IMR-90 (cell line): ENCODE results near the gene TMEM204. TPM values are rescaled to one million over a fixed set of nuclear protein-coding genes. Genes with fewer than 3 reads are reported as not detected.

Source experiments
- ATAC-seq: fragments of 200-7000 bp; cut with Tn5 transposase; 2 replicates; pipeline ENCODE4 v1.9.1; 2020; ENCODE audit warnings: low read depth, mild to moderate bottlenecking, moderate library complexity
- BruUV-seq: library from RNA; stranded (reverse); fragments of 400-500 nt; replicated peaks from 2 replicates; lab custom pipeline; 2021; lab: Mats Ljungman, UMichigan
- CTCF ChIA-PET: fragments of 300-600 bp; formaldehyde crosslinking; extraction: SDS; loops from one replicate; lab custom pipeline; 2021; ENCODE audit warnings: antibody characterized with exemption; lab: Yijun Ruan, JAX
- POLR2A ChIA-PET: fragments of 300-600 bp; sonication (Branson Sonifier 250); formaldehyde crosslinking; loops from one replicate; lab custom pipeline; 2022; ENCODE audit warnings: antibody characterized with exemption; ENCODE audit not compliant: unreplicated experiment; lab: Charles Lee
- DNase-seq: peaks from one replicate; pipeline ENCODE4 v3.0.0; 2013
- H2AFZ ChIP-seq: replicated peaks from 2 replicates; pipeline ENCODE3; 2013; ENCODE audit warnings: low read length, mild to moderate bottlenecking; ENCODE audit not compliant: poor library complexity
- H2AK5ac ChIP-seq: 2 replicates; pipeline ENCODE4 v1.6.1; 2013; ENCODE audit warnings: low read depth, low read length, inconsistent platforms
- H2AK9ac ChIP-seq: replicated peaks from 2 replicates; pipeline ENCODE3; 2013; ENCODE audit warnings: mild to moderate bottlenecking, low read depth, low read length, moderate library complexity; ENCODE audit not compliant: poor library complexity
- H2BK120ac ChIP-seq: 2 replicates; pipeline ENCODE4 v1.6.1; 2013; ENCODE audit warnings: low read depth, low read length, inconsistent platforms
- H2BK15ac ChIP-seq: 3 replicates; pipeline ENCODE4 v1.6.1; 2013; ENCODE audit warnings: low read depth, low read length, inconsistent platforms
- H2BK20ac ChIP-seq: 2 replicates; pipeline ENCODE4 v1.6.1; 2013; ENCODE audit warnings: low read depth, mild to moderate bottlenecking, inconsistent platforms, low read length, moderate library complexity
- H2BK5ac ChIP-seq: 2 replicates; pipeline ENCODE4 v1.6.1; 2013; ENCODE audit warnings: mild to moderate bottlenecking, low read depth, low read length, inconsistent platforms; ENCODE audit not compliant: poor library complexity, severe bottlenecking
- H3K14ac ChIP-seq: replicated peaks from 2 replicates; pipeline ENCODE4 v1.6.1; 2013; ENCODE audit warnings: low read depth, low read length, inconsistent platforms
- H3K18ac ChIP-seq: 2 replicates; pipeline ENCODE4 v1.6.1; 2013; ENCODE audit warnings: low read depth, low read length, control low read depth
- H3K23ac ChIP-seq: 2 replicates; pipeline ENCODE4 v1.6.1; 2013; ENCODE audit warnings: low read depth, low read length, inconsistent platforms
- H3K27ac ChIP-seq: 2 replicates; pipeline ENCODE4 v1.5.1; 2013; ENCODE audit warnings: mild to moderate bottlenecking, control low read depth, low read length; ENCODE audit not compliant: insufficient read depth
- H3K27me3 ChIP-seq: 2 replicates; pipeline ENCODE4 v1.6.1; 2013; ENCODE audit warnings: low read length; ENCODE audit not compliant: control insufficient read depth, insufficient read depth
- H3K36me3 ChIP-seq: 2 replicates; pipeline ENCODE4 v1.6.1; 2013; ENCODE audit warnings: low read length, mixed read lengths; ENCODE audit not compliant: control insufficient read depth, insufficient read depth
- H3K4ac ChIP-seq: 2 replicates; pipeline ENCODE4 v1.6.1; 2013; ENCODE audit warnings: low read depth, low read length, inconsistent platforms
- H3K4me1 ChIP-seq: 2 replicates; pipeline ENCODE4 v1.6.1; 2013; ENCODE audit warnings: low read length, mixed read lengths; ENCODE audit not compliant: control insufficient read depth, insufficient read depth
- H3K4me2 ChIP-seq: 2 replicates; pipeline ENCODE4 v1.6.1; 2013; ENCODE audit warnings: low read depth, mild to moderate bottlenecking, control low read depth, low read length, moderate library complexity
- H3K4me3 ChIP-seq: 2 replicates; pipeline ENCODE4 v1.5.1; 2013; ENCODE audit warnings: low read depth, mild to moderate bottlenecking, control low read depth, low read length, moderate library complexity; ENCODE audit not compliant: insufficient read depth
- H3K56ac ChIP-seq: 2 replicates; pipeline ENCODE4 v1.6.1; 2013; ENCODE audit warnings: low read length, inconsistent platforms; ENCODE audit not compliant: insufficient read depth; ENCODE audit errors: extremely low read depth
- H3K79me1 ChIP-seq, 2 experiments: 2 replicates each; pipeline ENCODE4 v1.6.1; 2013; ENCODE audit warnings: low read length in 2 of 2, inconsistent platforms in 1 of 2, low read depth in 1 of 2
- H3K9ac ChIP-seq: 2 replicates; pipeline ENCODE4 v1.6.1; 2013; ENCODE audit warnings: low read depth, low read length, control low read depth
- H3K9me1 ChIP-seq: 2 replicates; pipeline ENCODE4 v1.6.1; 2013; ENCODE audit warnings: low read length, inconsistent platforms; ENCODE audit not compliant: insufficient read depth
- H3K9me3 ChIP-seq: 2 replicates; pipeline ENCODE4 v1.6.1; 2013; ENCODE audit warnings: low read length; ENCODE audit not compliant: control insufficient read depth, insufficient read depth
- H4K20me1 ChIP-seq: 2 replicates; pipeline ENCODE4 v1.6.1; 2013; ENCODE audit warnings: low read length, inconsistent platforms; ENCODE audit not compliant: insufficient read depth
- H4K5ac ChIP-seq: 2 replicates; pipeline ENCODE4 v1.6.1; 2013; ENCODE audit warnings: mild to moderate bottlenecking, low read depth, low read length, control low read depth
- H4K8ac ChIP-seq, 2 experiments: 2 replicates each; pipeline ENCODE4 v1.6.1; 2013; ENCODE audit warnings: low read depth in 2 of 2, low read length in 2 of 2, control low read depth in 1 of 2, inconsistent platforms in 1 of 2
- H4K91ac ChIP-seq: 2 replicates; pipeline ENCODE4 v1.6.1; 2013; ENCODE audit warnings: low read depth, low read length, inconsistent platforms; ENCODE audit not compliant: insufficient read depth
- CEBPB ChIP-seq: IDR thresholded peaks from 2 replicates; pipeline ENCODE4 v1.6.1; 2012; ENCODE audit warnings: low read depth, low read length, improper control_type of control experiment
- MAFK ChIP-seq: IDR thresholded peaks from 2 replicates; pipeline ENCODE4 v1.6.1; 2012; ENCODE audit warnings: low read depth, low read length, improper control_type of control experiment
- MAZ ChIP-seq: IDR thresholded peaks from 2 replicates; pipeline ENCODE4 v1.6.1; 2012; ENCODE audit warnings: low read depth, mild to moderate bottlenecking, low read length, improper control_type of control experiment, moderate library complexity, borderline replicate concordance
- MXI1 ChIP-seq: IDR thresholded peaks from 2 replicates; pipeline ENCODE4 v1.6.1; 2012; ENCODE audit warnings: low read depth, mild to moderate bottlenecking, low read length, moderate library complexity, borderline replicate concordance
- NFE2L2 ChIP-seq: fragments of 150-350 bp; IDR thresholded peaks from 2 replicates; pipeline ENCODE4 v1.6.1; 2016; ENCODE audit warnings: low read depth, mild to moderate bottlenecking, low read length
- RAD21 ChIP-seq: IDR thresholded peaks from 2 replicates; pipeline ENCODE4 v1.6.1; 2012; ENCODE audit warnings: low read length, improper control_type of control experiment
- RCOR1 ChIP-seq: IDR thresholded peaks from 2 replicates; pipeline ENCODE4 v1.6.1; 2012; ENCODE audit warnings: mild to moderate bottlenecking, low read length, improper control_type of control experiment; ENCODE audit not compliant: insufficient replicate concordance
- WGBS, 2 experiments: methylation state at CpG; one replicate each; pipeline versions ENCODE4 v1.1.5 to v1.1.7; 2013; ENCODE audit warnings: missing lambda C conversion rate in 2 of 2; ENCODE audit not compliant: insufficient read length in 1 of 2; ENCODE audit errors: extremely low coverage in 2 of 2; 5-methylcytosine and 5-hydroxymethylcytosine counted together
- dilution Hi-C: fragments of 300-500 bp; cut with HindIII; formaldehyde crosslinking; loops from one replicate; pipeline ENCODE4 v1.14.3; 2018; ENCODE audit warnings: low sequenced_read_pairs; ENCODE audit not compliant: unreplicated experiment
- in situ Hi-C: fragments of 300-500 bp; cut with MboI; formaldehyde crosslinking; loops from 3 replicates; pipeline ENCODE4 v1.14.3; 2019; ENCODE audit warnings: low sequenced_read_pairs, inconsistent platforms, mixed read lengths
- intact Hi-C: fragments of 100-400 bp; cut with micrococcal nuclease; formaldehyde crosslinking; loops from 2 replicates; pipeline ENCODE4 v1.10.0; 2022
- polyA plus RNA-seq, 3 experiments: library from polyadenylated mRNA; depleted of rRNA; stranded (reverse); fragments of >200 nt; gene quantifications; 2 replicates each; pipeline ENCODE4 v1.2.3, GENCODE V29; 2012; ENCODE audit warnings: low replicate concordance in 1 of 3
- total RNA-seq: library from RNA; depleted of rRNA; stranded (reverse); fragments of >200 nt; gene quantifications from 2 replicates; pipeline ENCODE4 v1.2.3, GENCODE V29; 2012
- TF ChIP-seq, protein P1 (sequence below): fragments of 150-350 bp; IDR thresholded peaks from 2 replicates; pipeline ENCODE4 v1.6.1; 2017; ENCODE audit warnings: mild to moderate bottlenecking, antibody characterized with exemption, low read length, low read depth

TMEM204 gene
- total and polyA plus RNA-seq, 2 of the 4 experiments (the other 2 are of a cell fraction) = 7.0 to 12.3 TPM

DNA sequence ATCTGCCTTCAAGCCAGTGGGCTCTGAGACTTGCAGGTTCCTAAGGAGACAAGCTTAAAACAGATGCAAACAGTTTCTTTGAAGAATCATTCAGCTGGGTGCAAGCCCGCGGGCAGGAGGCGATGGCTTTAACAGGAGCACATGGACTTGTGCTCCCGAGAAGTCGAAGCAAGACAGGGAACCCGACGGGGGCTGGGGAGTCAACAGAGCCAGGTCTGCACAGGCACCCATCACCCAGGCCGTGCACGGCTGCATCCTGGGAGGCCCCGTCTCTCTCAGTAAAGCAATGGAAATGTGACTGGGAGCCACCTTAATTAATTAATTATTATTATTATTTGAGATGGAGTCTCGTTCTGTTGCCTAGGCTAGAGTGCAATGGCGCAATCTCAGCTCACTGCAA, 44.4 kb upstream of the TMEM204 start:
- no peak for ATAC-seq
- Histone ChIP-seq H2BK5ac (no peak overlapping the region), H3K4ac (no peak overlapping the region), H2BK15ac (no peak overlapping the region), H3K27ac (no peak overlapping the region), H3K23ac (no peak overlapping the region), H3K79me1 (peaks cover 0 to 14% of the 10 kb centered on the region in 2 experiments; a peak in 3 of 4 replicates), H3K9ac (no peak overlapping the region), H4K91ac (no peak overlapping the region), H3K4me3 (no peak overlapping the region), H2BK120ac (no peak overlapping the region), H3K4me1 (peaks cover 4% of the 10 kb centered on the region), H3K14ac (no peak overlapping the region), H3K56ac (no peak overlapping the region), H2AK5ac (no peak overlapping the region), H3K36me3 (no peaks in the 10 kb centered on the region), H4K5ac (no peak overlapping the region), H2BK20ac (no peak overlapping the region), H4K8ac (no peak overlapping the region), H3K9me3 (no peaks in the 10 kb centered on the region), H3K4me2 (no peak overlapping the region), H3K27me3 (no peaks in the 10 kb centered on the region), H2AFZ (no peak overlapping the region), H3K18ac (no peak overlapping the region), H3K9me1 (peaks cover 7% of the 10 kb centered on the region), H4K20me1 (0 out of 2 replicates have a peak, but pooled peaks cover 1% of the 10 kb centered on the region), H2AK9ac (no peak overlapping the region)
- WGBS, 2 experiments = 96% methylated on average over 3 of the region's 12 CpGs; no CpG with 5 or more reads in 1 of the 2 experiments
- intact Hi-C loops = no loop called here
- in situ Hi-C loops = no loop called here
- TF ChIP-seq MAZ (no peak), CEBPB (no peak), NFE2L2 (no peak), MXI1 (no peak), MAFK (no peak), RCOR1 (no peak), RAD21 (no peak)
- TF ChIP-seq, protein P1, sequence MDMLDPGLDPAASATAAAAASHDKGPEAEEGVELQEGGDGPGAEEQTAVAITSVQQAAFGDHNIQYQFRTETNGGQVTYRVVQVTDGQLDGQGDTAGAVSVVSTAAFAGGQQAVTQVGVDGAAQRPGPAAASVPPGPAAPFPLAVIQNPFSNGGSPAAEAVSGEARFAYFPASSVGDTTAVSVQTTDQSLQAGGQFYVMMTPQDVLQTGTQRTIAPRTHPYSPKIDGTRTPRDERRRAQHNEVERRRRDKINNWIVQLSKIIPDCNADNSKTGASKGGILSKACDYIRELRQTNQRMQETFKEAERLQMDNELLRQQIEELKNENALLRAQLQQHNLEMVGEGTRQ = no peak
- DNase-seq = no peak
- POLR2A ChIA-PET = no interaction called here
- dilution Hi-C loops = no loop called here
- BruUV-seq = no TSS peak
- CTCF ChIA-PET = no interaction called here
